HepG2 (cell line): ENCODE data around the gene TGM6. TPM values are rescaled to one million over a fixed set of nuclear protein-coding genes. Genes with fewer than 3 reads are reported as not detected.
A peak's percentile ranks its signal among the peaks of the same experiment; 100 is the strongest.

Experiments used
- BHLHE40 ChIP-seq: IDR thresholded peaks from 2 replicates; pipeline ENCODE4 v1.6.1; 2011; ENCODE audit warnings: low read length, improper control_type of control experiment
- CBX1 ChIP-seq: IDR thresholded peaks from one replicate; pipeline ENCODE4 v1.6.1; 2016; ENCODE audit warnings: antibody characterized with exemption, low read depth
- EP300 ChIP-seq, 3 experiments: sonication (generic) in 1 of 3; formaldehyde crosslinking in 1 of 3; IDR thresholded peaks; 2 replicates each; pipeline versions ENCODE4 v1.5.1 to v1.6.1; 2011 to 2020; ENCODE audit warnings: low read depth in 2 of 3, low read length in 2 of 3, borderline replicate concordance in 1 of 3, improper control_type of control experiment in 1 of 3, mild to moderate bottlenecking in 1 of 3, missing genetic modification reagents in 1 of 3, moderate library complexity in 1 of 3
- JUN ChIP-seq: sonication (generic); formaldehyde crosslinking; IDR thresholded peaks from 2 replicates; pipeline ENCODE4 v1.4.0; 2020; ENCODE audit warnings: mild to moderate bottlenecking, missing genetic modification reagents
- KDM4B ChIP-seq: sonication (generic); formaldehyde crosslinking; IDR thresholded peaks from 2 replicates; pipeline ENCODE4 v1.4.0; 2020; ENCODE audit warnings: missing genetic modification reagents
- LBX2 ChIP-seq: sonication (generic); formaldehyde crosslinking; IDR thresholded peaks from 2 replicates; pipeline ENCODE4 v1.5.0; 2020; ENCODE audit warnings: missing genetic modification reagents, mild to moderate bottlenecking, borderline replicate concordance
- NFE2L1 ChIP-seq: sonication (generic); formaldehyde crosslinking; IDR thresholded peaks from 2 replicates; pipeline ENCODE4 v1.4.0; 2020; ENCODE audit warnings: missing genetic modification reagents, mild to moderate bottlenecking, borderline replicate concordance
- POGK ChIP-seq: sonication (generic); formaldehyde crosslinking; conservative IDR thresholded peaks from 2 replicates; pipeline ENCODE4 v1.8.0; 2022; ENCODE audit warnings: mild to moderate bottlenecking, moderate library complexity, missing genetic modification reagents
- RBAK ChIP-seq: sonication (generic); formaldehyde crosslinking; IDR thresholded peaks from 2 replicates; pipeline ENCODE4 v1.5.1; 2020; ENCODE audit warnings: mild to moderate bottlenecking, missing genetic modification reagents
- SOX5 ChIP-seq: IDR thresholded peaks from 2 replicates; pipeline ENCODE4 v1.6.1; 2016; ENCODE audit warnings: borderline replicate concordance
- ZNF263 ChIP-seq: sonication (generic); formaldehyde crosslinking; IDR thresholded peaks from 2 replicates; pipeline ENCODE4 v1.4.0; 2020; ENCODE audit warnings: missing genetic modification reagents
- ZNF317 ChIP-seq: sonication (generic); formaldehyde crosslinking; IDR thresholded peaks from 2 replicates; pipeline ENCODE4 v1.5.0; 2020; ENCODE audit warnings: mild to moderate bottlenecking, missing genetic modification reagents
- ZNF503 ChIP-seq: sonication (generic); formaldehyde crosslinking; IDR thresholded peaks from 2 replicates; pipeline ENCODE4 v1.4.0; 2020; ENCODE audit warnings: missing genetic modification reagents
- ZNF547 ChIP-seq: sonication (generic); formaldehyde crosslinking; IDR thresholded peaks from 2 replicates; pipeline ENCODE4 v1.5.1; 2020; ENCODE audit warnings: mild to moderate bottlenecking, missing genetic modification reagents
- ZNF614 ChIP-seq: IDR thresholded peaks from 2 replicates; pipeline ENCODE4 v1.6.1; 2018; ENCODE audit warnings: missing biosample characterization, missing genetic modification reagents, inconsistent platforms, borderline replicate concordance
- ZNF720 ChIP-seq: sonication (generic); formaldehyde crosslinking; IDR thresholded peaks from 2 replicates; pipeline ENCODE4 v1.4.0; 2020; ENCODE audit warnings: missing genetic modification reagents
- polyA plus RNA-seq, 8 experiments: library from polyadenylated mRNA; depleted of rRNA in 3 of 8; stranded (reverse) in 7 of 8; unstranded in 1 of 8; fragments of >200 nt; fragmentation: Illumina TruSeq in 4 of 8; extraction: Trizol in 4 of 8; gene quantifications; 2 replicates each; pipeline versions ENCODE4 v1.2.1 to v1.2.3, GENCODE V29; 2011 to 2016; ENCODE audit warnings: low read depth in 4 of 8, missing spikeins in 1 of 8, mixed read lengths in 1 of 8; ENCODE audit not compliant: insufficient read depth in 1 of 8
- total RNA-seq, 5 experiments: library from RNA; depleted of rRNA; stranded (reverse); fragments of >200 nt; fragmentation: Illumina TruSeq; extraction: Trizol; gene quantifications; 2 replicates each; pipeline ENCODE4 v1.2.3, GENCODE V29; 2016; ENCODE audit warnings: low read depth in 1 of 5
- TF ChIP-seq, protein P1 (sequence below): sonication (generic); formaldehyde crosslinking; IDR thresholded peaks from 2 replicates; pipeline ENCODE4 v1.4.0; 2020; ENCODE audit warnings: missing genetic modification reagents
- TF ChIP-seq, protein P2 (sequence below), 2 experiments: fragments of 450-650 bp in 1 of 2; sonication (generic) in 1 of 2; formaldehyde crosslinking; IDR thresholded peaks; 2 replicates each; pipeline versions ENCODE4 v1.5.0 to v1.8.0; 2020 to 2022; ENCODE audit warnings: mild to moderate bottlenecking in 1 of 2, missing genetic modification reagents in 1 of 2
- TF ChIP-seq, protein P3 (sequence below): sonication (generic); formaldehyde crosslinking; conservative IDR thresholded peaks from 2 replicates; pipeline ENCODE4 v1.5.0; 2020; ENCODE audit warnings: missing genetic modification reagents

TGM6 gene
- total and polyA plus RNA-seq, 2 of the 13 experiments (the other 11 are each of a cell fraction or from before 2014, with no cell fraction given), result not detected

- TF ChIP-seq POGK (CRISPR knock-in tag), result no peak
- TF ChIP-seq RBAK, result no peak
- TF ChIP-seq ZNF720, result 0 out of 2 replicates have a peak, but pooled peaks have one; percentile 47
- peak; percentile 63; the same call in 1 of the 2 replicates for TF ChIP-seq KDM4B (CRISPR knock-in tag)
- TF ChIP-seq, protein P1, sequence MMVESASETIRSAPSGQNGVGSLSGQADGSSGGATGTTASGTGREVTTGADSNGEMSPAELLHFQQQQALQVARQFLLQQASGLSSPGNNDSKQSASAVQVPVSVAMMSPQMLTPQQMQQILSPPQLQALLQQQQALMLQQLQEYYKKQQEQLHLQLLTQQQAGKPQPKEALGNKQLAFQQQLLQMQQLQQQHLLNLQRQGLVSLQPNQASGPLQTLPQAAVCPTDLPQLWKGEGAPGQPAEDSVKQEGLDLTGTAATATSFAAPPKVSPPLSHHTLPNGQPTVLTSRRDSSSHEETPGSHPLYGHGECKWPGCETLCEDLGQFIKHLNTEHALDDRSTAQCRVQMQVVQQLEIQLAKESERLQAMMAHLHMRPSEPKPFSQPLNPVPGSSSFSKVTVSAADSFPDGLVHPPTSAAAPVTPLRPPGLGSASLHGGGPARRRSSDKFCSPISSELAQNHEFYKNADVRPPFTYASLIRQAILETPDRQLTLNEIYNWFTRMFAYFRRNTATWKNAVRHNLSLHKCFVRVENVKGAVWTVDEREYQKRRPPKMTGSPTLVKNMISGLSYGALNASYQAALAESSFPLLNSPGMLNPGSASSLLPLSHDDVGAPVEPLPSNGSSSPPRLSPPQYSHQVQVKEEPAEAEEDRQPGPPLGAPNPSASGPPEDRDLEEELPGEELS, result peak; percentile 93
- no peak for TF ChIP-seq JUN (CRISPR knock-in tag)
- TF ChIP-seq ZNF614 (CRISPR knock-in tag), result peak; percentile 98; the same call in 1 of the 2 replicates
- TF ChIP-seq BHLHE40, result 0 out of 2 replicates have a peak, but pooled peaks have one; percentile 13
- TF ChIP-seq EP300 (IDR thresholded peaks at IDR 0.05; ENCODE audit: low read depth in 2 of 2, low read length in 2 of 2), result peak; percentile 24 to 69; a peak in 1 of 4 replicates
- TF ChIP-seq EP300 (CRISPR knock-in tag; IDR thresholded peaks at IDR 0.05; ENCODE audit: borderline replicate concordance), result peak; percentile 50; the same call in 1 of the 2 replicates
- peak; percentile 30; the same call in 1 of the 2 replicates for TF ChIP-seq ZNF263
- TF ChIP-seq, protein P2, sequence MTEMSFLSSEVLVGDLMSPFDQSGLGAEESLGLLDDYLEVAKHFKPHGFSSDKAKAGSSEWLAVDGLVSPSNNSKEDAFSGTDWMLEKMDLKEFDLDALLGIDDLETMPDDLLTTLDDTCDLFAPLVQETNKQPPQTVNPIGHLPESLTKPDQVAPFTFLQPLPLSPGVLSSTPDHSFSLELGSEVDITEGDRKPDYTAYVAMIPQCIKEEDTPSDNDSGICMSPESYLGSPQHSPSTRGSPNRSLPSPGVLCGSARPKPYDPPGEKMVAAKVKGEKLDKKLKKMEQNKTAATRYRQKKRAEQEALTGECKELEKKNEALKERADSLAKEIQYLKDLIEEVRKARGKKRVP (CRISPR knock-in tag; IDR thresholded peaks at IDR 0.05), result peak in 1 of 2 experiments; percentile 62; a peak in 2 of 4 replicates
- TF ChIP-seq LBX2 (CRISPR knock-in tag), result no peak
- TF ChIP-seq SOX5 (CRISPR knock-in tag), result peak; percentile 91
- peak; percentile 83 for TF ChIP-seq ZNF317
- TF ChIP-seq, protein P3, sequence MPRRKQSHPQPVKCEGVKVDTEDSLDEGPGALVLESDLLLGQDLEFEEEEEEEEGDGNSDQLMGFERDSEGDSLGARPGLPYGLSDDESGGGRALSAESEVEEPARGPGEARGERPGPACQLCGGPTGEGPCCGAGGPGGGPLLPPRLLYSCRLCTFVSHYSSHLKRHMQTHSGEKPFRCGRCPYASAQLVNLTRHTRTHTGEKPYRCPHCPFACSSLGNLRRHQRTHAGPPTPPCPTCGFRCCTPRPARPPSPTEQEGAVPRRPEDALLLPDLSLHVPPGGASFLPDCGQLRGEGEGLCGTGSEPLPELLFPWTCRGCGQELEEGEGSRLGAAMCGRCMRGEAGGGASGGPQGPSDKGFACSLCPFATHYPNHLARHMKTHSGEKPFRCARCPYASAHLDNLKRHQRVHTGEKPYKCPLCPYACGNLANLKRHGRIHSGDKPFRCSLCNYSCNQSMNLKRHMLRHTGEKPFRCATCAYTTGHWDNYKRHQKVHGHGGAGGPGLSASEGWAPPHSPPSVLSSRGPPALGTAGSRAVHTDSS (CRISPR knock-in tag), result no peak
- peak; percentile 81; the same call in 1 of the 2 replicates for TF ChIP-seq ZNF503 (CRISPR knock-in tag)
- TF ChIP-seq NFE2L1, result no peak
- no peak for TF ChIP-seq CBX1
- peak; percentile 56; the same call in 1 of the 2 replicates for TF ChIP-seq ZNF547 (CRISPR knock-in tag)
Measured at GRCh38 chr20:2475850-2476741, 95.4 kb downstream of the TGM6 start (continued).
